T-cell (primary cell): Measurements from ENCODE around the gene COL4A1. TPM values are rescaled to one million over a fixed set of nuclear protein-coding genes. Genes with fewer than 3 reads are reported as not detected.

ENCODE experiments used
- ATAC-seq, 4 experiments: fragments of 200-7000 bp in 3 of 4; fragments of 150-1000 bp in 1 of 4; cut with Tn5 transposase; replicated peaks in 1 of 4; 1 replicate in 3 of 4; 2 replicates in 1 of 4; pipeline ENCODE4 v1.10.0; 2021; ENCODE audit warnings: moderate library complexity in 3 of 4, mild to moderate bottlenecking in 2 of 4, moderate number of reproducible peaks in 1 of 4
- CTCF ChIA-PET, 2 donors: fragments of 300-600 bp; sonication (Branson Sonifier 250); formaldehyde crosslinking; loops; one replicate each; lab custom pipeline; 2022; ENCODE audit warnings: antibody characterized with exemption in 2 of 2; lab: Charles Lee
- POLR2A ChIA-PET, 2 donors: fragments of 300-600 bp; sonication (Branson Sonifier 250); formaldehyde crosslinking; loops; one replicate each; lab custom pipeline; 2022; ENCODE audit warnings: antibody characterized with exemption in 2 of 2; lab: Charles Lee
- DNase-seq, 35 experiments: peaks; one replicate each; pipeline versions ENCODE4 v3.0.0 to v3.0.0-alpha.2; 2013 to 2023
- H3K27ac ChIP-seq: one replicate; pipeline ENCODE4 v1.5.1; 2013; ENCODE audit warnings: low read length
- H3K27me3 ChIP-seq, 2 experiments: replicated peaks in 1 of 2; 1 replicate in 1 of 2; 2 replicates in 1 of 2; pipeline versions ENCODE4 v1.6.1 to v1.7.0; 2013; ENCODE audit warnings: low read length in 1 of 2, mixed read lengths in 1 of 2; ENCODE audit not compliant: control insufficient read depth in 2 of 2, insufficient read depth in 2 of 2; ENCODE audit errors: extremely low read depth in 1 of 2
- H3K36me3 ChIP-seq, 2 donors: 1 replicate in 1 of 2; 2 replicates in 1 of 2; pipeline versions ENCODE4 v1.6.1 to v1.7.0; 2013; ENCODE audit warnings: low read length in 1 of 2; ENCODE audit not compliant: control insufficient read depth in 2 of 2, insufficient read depth in 1 of 2; ENCODE audit errors: extremely low read depth in 1 of 2
- H3K4me1 ChIP-seq, 2 experiments: 1 replicate in 1 of 2; 2 replicates in 1 of 2; pipeline versions ENCODE4 v1.6.1 to v1.7.0; 2013; ENCODE audit warnings: low read length in 2 of 2, mixed read lengths in 1 of 2; ENCODE audit not compliant: insufficient read depth in 2 of 2, control insufficient read depth in 1 of 2; ENCODE audit errors: extremely low read depth in 1 of 2
- H3K4me3 ChIP-seq, 2 donors: 1 replicate in 1 of 2; 2 replicates in 1 of 2; pipeline versions ENCODE4 v1.5.1 to v1.7.0; 2013; ENCODE audit warnings: mild to moderate bottlenecking in 2 of 2, low read length in 1 of 2, moderate library complexity in 1 of 2; ENCODE audit not compliant: control insufficient read depth in 1 of 2; ENCODE audit errors: extremely low read depth in 1 of 2
- H3K9me3 ChIP-seq: 2 replicates; pipeline ENCODE4 v1.7.0; 2013
- H3K27ac Mint-ChIP-seq, 2 donors: one replicate each; pipeline ENCODE4 v1.8.0; 2020 to 2021; ENCODE audit warnings: mild to moderate bottlenecking in 2 of 2, mixed read lengths in 2 of 2
- H3K27me3 Mint-ChIP-seq, 2 donors: one replicate each; pipeline ENCODE4 v1.8.0; 2021 to 2022; ENCODE audit warnings: mixed read lengths in 2 of 2
- H3K36me3 Mint-ChIP-seq: one replicate; pipeline ENCODE4 v1.8.0; 2021; ENCODE audit warnings: mixed read lengths
- H3K4me1 Mint-ChIP-seq, 3 donors: one replicate each; pipeline ENCODE4 v1.8.0; 2020 to 2022; ENCODE audit warnings: mixed read lengths in 3 of 3, mild to moderate bottlenecking in 1 of 3
- H3K4me3 Mint-ChIP-seq, 3 donors: one replicate each; pipeline ENCODE4 v1.8.0; 2020 to 2022; ENCODE audit warnings: mild to moderate bottlenecking in 3 of 3, mixed read lengths in 3 of 3, moderate library complexity in 3 of 3
- H3K9me3 Mint-ChIP-seq, 3 donors: one replicate each; pipeline ENCODE4 v1.8.0; 2020 to 2022; ENCODE audit warnings: mixed read lengths in 3 of 3
- WGBS: methylation state at CpG from one replicate; pipeline ENCODE4 v1.1.5; 2013; ENCODE audit warnings: missing lambda C conversion rate; ENCODE audit not compliant: insufficient coverage; 5-methylcytosine and 5-hydroxymethylcytosine counted together
- total RNA-seq, 35 experiments: library from RNA in 6 of 35; stranded (reverse) in 6 of 35; fragments of 120-200 nt in 1 of 35; gene quantifications; one replicate each; pipeline versions ENCODE4 v1.2.1 to v1.2.4 and lab custom pipeline; 2013 to 2026

Gene COL4A1
- total RNA-seq, 5 donors from 2014 or later (not counting 1 experiment from before 2014, with no cell fraction given): 0.49 to 1.3 (median 0.85) TPM; not detected in 2

DNA sequence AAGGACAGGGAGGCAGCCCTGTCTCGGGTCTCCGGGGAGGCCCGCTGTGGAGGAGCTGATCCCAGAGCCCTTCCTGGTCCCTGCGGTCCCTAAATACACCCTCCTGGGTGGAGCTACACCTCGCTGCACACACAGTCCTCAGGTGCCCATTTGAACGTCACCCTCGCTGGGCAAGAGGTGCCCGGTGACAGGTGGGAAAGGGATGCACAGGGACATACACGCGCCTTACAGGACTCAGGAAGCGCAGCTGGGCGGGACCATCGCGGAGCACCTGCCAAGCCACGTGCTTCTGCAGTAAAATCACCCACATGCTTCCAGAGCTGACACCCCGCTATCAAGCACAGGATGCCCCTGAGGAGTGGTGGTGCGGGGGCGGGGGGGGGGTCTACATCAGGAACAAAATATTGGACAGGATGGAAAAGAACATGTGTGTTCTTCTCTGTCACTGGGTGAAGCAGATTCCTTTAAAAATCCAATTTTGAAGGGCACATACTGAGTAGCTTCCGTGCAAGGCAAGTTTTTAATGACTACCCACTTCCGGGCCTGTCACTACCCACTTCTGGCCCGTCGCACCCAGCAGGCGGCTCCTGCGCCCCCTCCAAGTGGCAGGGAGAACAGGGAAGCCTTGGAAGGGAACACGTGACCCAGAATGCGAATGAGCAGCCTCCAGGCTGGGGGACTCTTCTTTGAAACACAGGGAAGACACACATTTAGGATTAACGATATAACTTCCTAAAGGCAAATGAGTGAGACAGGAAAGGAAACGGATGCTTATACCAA lies 78.9 kb downstream of the COL4A1 start:
- H3K27ac ChIP-seq: no peak overlapping the region
- no peaks in the 10 kb centered on the region for H3K4me1 ChIP-seq
- ATAC-seq (no peak), DNase-seq (no peak)
- no peaks in the 10 kb centered on the region for H3K4me1 Mint-ChIP-seq
- 84% methylated on average over 21 of the region's 28 CpGs for WGBS
- CTCF ChIA-PET: interaction anchor here in 1 of 2 donors (0.5 kb wide), 1 partner anchor 293 kb away, joined by 3 read pairs; no protein-coding TSS in a partner anchor
- peaks cover 2 to 20% of the 10 kb centered on the region in 2 experiments for H3K27me3 ChIP-seq
- no peak overlapping the region for H3K27ac Mint-ChIP-seq
- H3K36me3 Mint-ChIP-seq: no peaks in the 10 kb centered on the region
- POLR2A ChIA-PET: interaction anchor here in 1 of 2 donors (0.7 kb wide), 1 partner anchor 73 kb away, joined by 3 read pairs; no protein-coding TSS in a partner anchor
- H3K4me3 Mint-ChIP-seq: no peak overlapping the region
- no peak overlapping the region for H3K4me3 ChIP-seq
- peaks cover 23 to 27% of the 10 kb centered on the region in 2 donors for H3K27me3 Mint-ChIP-seq
- H3K9me3 ChIP-seq: no peaks in the 10 kb centered on the region
- no peaks in the 10 kb centered on the region for H3K36me3 ChIP-seq
- H3K9me3 Mint-ChIP-seq: no peaks in the 10 kb centered on the region

DNA sequence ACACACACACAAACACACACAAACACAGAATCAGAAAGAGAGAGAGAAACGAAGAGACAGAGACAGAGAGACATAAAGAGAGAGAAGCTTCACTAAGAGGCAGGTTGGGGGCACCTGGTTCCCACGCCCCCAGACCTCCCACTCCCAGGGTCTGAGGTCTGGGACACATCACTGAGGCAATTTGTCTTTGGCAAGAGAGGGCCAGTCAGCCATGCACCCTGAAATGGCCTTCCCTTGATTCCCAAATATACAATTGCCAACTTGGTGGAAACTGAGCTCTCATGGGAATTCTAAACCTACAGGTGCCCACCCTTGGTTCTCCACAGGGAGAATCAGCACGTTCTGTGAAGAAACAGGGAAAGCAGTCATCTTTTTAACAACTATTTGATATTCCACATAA lies 79.5 kb downstream of the COL4A1 start:
- Mint-ChIP-seq H3K36me3 (no peaks in the 10 kb centered on the region), H3K4me3 (no peak overlapping the region), H3K4me1 (no peaks in the 10 kb centered on the region), H3K9me3 (no peaks in the 10 kb centered on the region), H3K27ac (no peak overlapping the region), H3K27me3 (peaks cover 16 to 21% of the 10 kb centered on the region in 2 donors)
- Histone ChIP-seq H3K36me3 (no peaks in the 10 kb centered on the region), H3K27ac (no peak overlapping the region), H3K27me3 (peaks cover 2 to 14% of the 10 kb centered on the region in 2 experiments), H3K4me1 (no peaks in the 10 kb centered on the region), H3K4me3 (no peak overlapping the region), H3K9me3 (no peaks in the 10 kb centered on the region)
- ChIA-PET CTCF (interaction anchor here in 1 of 2 donors (0.5 kb wide), 1 partner anchor 294 kb away, joined by 3 read pairs; no protein-coding TSS in a partner anchor), POLR2A (no interaction called here)
- ATAC-seq (no peak), DNase-seq (no peak)
- no CpG with 5 or more reads among the region's 3 CpGs for WGBS

DNA sequence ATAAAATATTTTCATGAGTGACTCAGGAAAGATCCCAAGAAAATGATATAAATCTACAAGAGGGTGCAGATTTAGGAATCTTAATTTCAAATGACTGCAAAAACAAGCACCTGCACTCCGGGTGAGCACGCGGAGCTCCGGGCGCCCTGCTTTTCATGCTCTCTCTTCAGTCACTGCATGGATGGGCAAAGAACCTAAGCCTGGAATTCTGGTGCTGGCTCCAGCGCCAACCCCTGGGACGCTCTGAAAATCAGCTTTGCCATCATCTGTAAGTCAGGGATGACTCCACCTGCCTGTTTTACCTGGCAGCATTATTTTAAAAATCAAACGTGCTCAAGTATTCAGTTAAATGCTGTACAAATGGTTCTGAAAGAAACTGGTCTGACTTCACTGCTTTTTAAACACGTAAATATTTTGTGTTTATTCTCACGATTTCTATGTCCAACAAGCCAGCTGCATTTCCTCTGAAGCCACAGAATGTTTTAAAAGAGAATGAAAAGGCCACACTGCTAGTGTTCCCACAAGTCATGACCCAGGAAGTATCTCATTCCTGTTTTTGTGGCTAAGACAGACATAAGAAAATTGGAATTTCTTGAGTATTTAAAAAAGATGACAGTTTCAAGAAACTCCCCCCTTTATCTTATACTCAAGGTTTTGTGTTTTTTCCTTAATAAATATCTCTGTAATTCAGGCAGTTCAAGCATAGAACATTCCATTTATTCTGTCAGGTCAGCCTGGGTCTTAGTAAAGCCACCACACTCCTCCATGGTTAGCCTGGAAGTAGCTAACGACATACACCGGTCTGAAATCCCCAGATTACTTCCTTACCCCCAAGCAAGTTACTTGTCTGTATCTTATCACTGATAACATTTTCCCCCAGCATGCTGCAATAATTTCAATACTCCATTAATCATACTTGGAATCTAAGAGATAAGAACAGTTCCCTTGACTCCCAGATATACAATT lies 81.1 kb downstream of the COL4A1 start:
- no peaks in the 10 kb centered on the region for H3K36me3 Mint-ChIP-seq
- ChIA-PET CTCF (no interaction called here), POLR2A (no interaction called here)
- H3K36me3 ChIP-seq: no peaks in the 10 kb centered on the region
- H3K27ac Mint-ChIP-seq: no peak overlapping the region
- H3K9me3 Mint-ChIP-seq: no peaks in the 10 kb centered on the region
- no peaks in the 10 kb centered on the region for H3K4me1 ChIP-seq
- DNase-seq: no peak
- H3K27me3 ChIP-seq: peaks cover 2 to 17% of the 10 kb centered on the region in 2 experiments
- H3K27ac ChIP-seq: no peak overlapping the region
- WGBS: 74% methylated on average over 11 of the region's 12 CpGs
- no peak for ATAC-seq
- no peak overlapping the region for H3K4me3 Mint-ChIP-seq
- H3K9me3 ChIP-seq: no peaks in the 10 kb centered on the region
- no peak overlapping the region for H3K4me3 ChIP-seq
- no peaks in the 10 kb centered on the region for H3K4me1 Mint-ChIP-seq
- H3K27me3 Mint-ChIP-seq: peaks cover 19% of the 10 kb centered on the region in 2 donors

DNA sequence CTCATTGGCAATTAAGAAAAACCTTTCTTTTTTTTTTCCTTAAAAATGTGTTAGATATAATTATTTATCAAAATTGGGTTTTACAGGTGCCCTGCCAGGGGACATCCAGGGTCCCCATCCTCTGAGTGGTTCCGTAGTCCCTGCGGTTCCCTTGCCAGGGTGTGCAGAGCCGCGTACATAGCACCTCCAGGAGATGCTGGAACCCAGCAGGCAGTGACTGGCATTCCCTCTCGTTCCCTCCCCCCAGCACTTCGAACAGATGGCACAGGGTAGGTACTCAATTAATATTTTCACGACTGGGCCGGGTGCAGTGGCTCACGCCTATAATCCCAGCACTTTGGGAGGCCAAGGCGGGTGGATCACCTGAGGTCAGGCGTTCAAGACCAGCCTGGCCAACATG lies 82.0 kb downstream of the COL4A1 start:
- no peaks in the 10 kb centered on the region for H3K4me1 ChIP-seq
- H3K27me3 ChIP-seq: peaks cover under 1 to 9% of the 10 kb centered on the region in 2 experiments
- Mint-ChIP-seq H3K4me1 (no peaks in the 10 kb centered on the region), H3K27ac (no peak overlapping the region), H3K9me3 (no peaks in the 10 kb centered on the region), H3K27me3 (peaks cover 16 to 18% of the 10 kb centered on the region in 2 donors), H3K4me3 (no peak overlapping the region), H3K36me3 (no peaks in the 10 kb centered on the region)
- no peaks in the 10 kb centered on the region for H3K9me3 ChIP-seq
- no peak overlapping the region for H3K4me3 ChIP-seq
- no peak for ATAC-seq
- H3K27ac ChIP-seq: no peak overlapping the region
- POLR2A ChIA-PET: no interaction called here
- 71% methylated on average over 10 of the region's 11 CpGs for WGBS
- no peak for DNase-seq
- CTCF ChIA-PET: no interaction called here
- no peaks in the 10 kb centered on the region for H3K36me3 ChIP-seq

DNA sequence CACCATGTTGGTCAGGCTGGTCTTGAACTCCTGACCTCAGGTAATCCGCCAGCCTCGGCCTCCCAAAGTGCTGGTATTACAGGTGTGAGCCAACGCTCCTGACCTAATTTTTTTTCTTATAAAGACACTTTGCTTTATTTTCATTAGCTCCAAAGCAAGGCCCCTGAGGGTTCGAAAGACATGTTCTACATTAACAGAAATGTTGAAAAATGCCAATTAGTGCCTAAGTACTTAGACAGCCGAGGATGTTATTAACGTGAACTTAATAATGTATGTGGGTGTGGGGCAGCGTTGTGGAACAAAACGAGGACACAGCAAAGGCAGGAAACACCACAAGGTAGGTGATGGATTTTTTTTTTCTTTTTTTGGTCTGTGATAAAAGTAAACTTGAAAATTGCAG lies 82.4 kb downstream of the COL4A1 start:
- 73% methylated on average over 4 of the region's 8 CpGs for WGBS
- Mint-ChIP-seq H3K27me3 (peaks cover 14 to 17% of the 10 kb centered on the region in 2 donors), H3K36me3 (no peaks in the 10 kb centered on the region), H3K4me3 (no peak overlapping the region), H3K9me3 (no peaks in the 10 kb centered on the region), H3K27ac (no peak overlapping the region), H3K4me1 (no peaks in the 10 kb centered on the region)
- no peaks in the 10 kb centered on the region for H3K4me1 ChIP-seq
- ChIA-PET CTCF (interaction anchor here (0.6 to 1.1 kb wide), 2 partner anchors 9 to 188 kb away, joined by 3 read pairs; no protein-coding TSS in a partner anchor), POLR2A (no interaction called here)
- H3K4me3 ChIP-seq: no peak overlapping the region
- peaks cover 0 to 8% of the 10 kb centered on the region in 2 experiments for H3K27me3 ChIP-seq
- H3K27ac ChIP-seq: no peak overlapping the region
- ATAC-seq (no peak), DNase-seq (no peak)
- H3K9me3 ChIP-seq: no peaks in the 10 kb centered on the region
- no peaks in the 10 kb centered on the region for H3K36me3 ChIP-seq
